Fibroblast of lung (primary cell): ENCODE results near the gene KRTAP5-3.
"Not testable (repeated sequence)": the region's sequence is repeated elsewhere in the genome, so short reads cannot be mapped to it uniquely, and the experiment has no call there.

Experiments used
- CTCF ChIP-seq, 2 donors: IDR thresholded peaks in 1 of 2; conservative IDR thresholded peaks in 1 of 2; 1 replicate in 1 of 2; 2 replicates in 1 of 2; pipeline ENCODE4 v1.5.1; 2011 to 2012; ENCODE audit warnings: low read length in 2 of 2, control low read depth in 1 of 2, inconsistent platforms in 1 of 2, low read depth in 1 of 2, mild to moderate bottlenecking in 1 of 2
- EZH2 ChIP-seq: IDR thresholded peaks from 2 replicates; pipeline ENCODE4 v1.5.1; 2012; ENCODE audit warnings: low read length, control low read depth, mild to moderate bottlenecking; ENCODE audit errors: missing control alignments

- not testable (repeated sequence) for TF ChIP-seq EZH2; CTCF (conservative IDR thresholded peaks at IDR 0.05 in 1 of 2, IDR thresholded peaks at IDR 0.05 in 1 of 2; ENCODE audit: low read depth in 1 of 2, low read length in 2 of 2)
These were observed 11.6 kb downstream of the KRTAP5-3 start for GRCh38 chr11:1596576-1597121.
